HG02884 (cell line): ENCODE results near the gene SAYSD1.

Experiments
- ATAC-seq: cut with Tn5 transposase; IDR thresholded peaks from one replicate; pipeline ENCODE4 v1.9.1; 2021; ENCODE audit warnings: mild to moderate bottlenecking, moderate library complexity; ENCODE audit not compliant: unreplicated experiment

The SAYSD1 gene

DNA sequence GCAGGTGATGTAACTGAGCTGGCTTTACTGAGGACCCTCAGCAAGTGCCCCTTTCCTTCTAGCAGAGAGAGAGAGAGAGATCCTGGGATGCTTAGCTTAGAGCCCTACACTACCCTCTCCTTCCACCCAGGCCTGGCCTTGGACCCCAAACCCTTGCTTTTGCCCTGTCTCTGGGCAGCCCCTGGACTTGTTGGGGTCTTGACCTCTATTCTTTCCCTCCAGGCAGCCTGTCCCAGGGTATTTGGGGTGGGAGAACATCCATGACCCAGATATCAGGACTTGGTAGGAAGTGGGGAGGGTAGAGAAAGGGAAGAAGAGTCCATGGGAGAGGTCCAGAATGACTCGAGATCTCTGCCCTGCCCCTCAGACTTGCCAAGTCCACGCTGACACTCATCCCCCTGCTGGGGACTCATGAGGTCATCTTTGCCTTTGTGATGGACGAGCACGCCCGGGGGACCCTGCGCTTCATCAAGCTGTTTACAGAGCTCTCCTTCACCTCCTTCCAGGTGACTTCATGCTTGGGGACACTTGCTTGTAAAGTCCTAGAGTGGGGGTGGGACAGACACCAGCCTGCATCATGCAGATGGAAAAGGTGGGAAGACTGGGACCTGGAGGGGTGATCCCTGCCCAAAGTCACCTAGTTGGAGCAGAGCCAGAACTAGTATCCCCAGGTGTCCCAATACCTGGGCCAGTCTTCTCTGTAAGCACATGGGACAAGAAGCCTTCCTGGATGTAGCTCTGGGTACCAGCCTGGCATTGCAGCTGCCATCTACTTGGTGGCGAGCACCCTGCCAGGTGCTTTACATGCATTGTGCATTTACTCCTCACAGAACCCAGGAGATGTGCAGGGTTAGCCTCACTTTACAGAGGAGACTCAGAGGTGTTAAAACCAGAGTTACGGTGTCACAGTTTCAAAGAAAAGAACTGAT is 35.5 kb downstream of the SAYSD1 start:
- no peak for ATAC-seq

DNA sequence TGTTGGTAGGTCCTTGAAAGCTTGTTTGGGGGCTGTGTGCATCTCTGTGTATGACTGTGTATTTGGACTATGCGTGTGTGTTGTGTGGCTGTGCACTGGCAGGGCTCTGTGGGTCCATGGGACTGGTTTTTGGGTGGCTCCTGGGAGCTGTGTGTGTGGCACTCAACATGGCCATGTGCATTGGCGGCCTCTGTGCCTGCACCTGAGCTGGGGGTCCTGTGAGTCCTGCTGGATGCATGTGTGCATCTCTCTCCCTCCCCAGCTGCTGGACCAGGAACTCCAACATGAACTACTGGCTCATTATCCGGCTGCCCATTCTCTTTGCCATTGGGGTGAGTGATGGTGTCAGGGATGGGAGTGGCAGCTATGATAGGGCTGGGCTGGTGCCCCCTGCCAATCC is 36.3 kb downstream of the SAYSD1 start:
- ATAC-seq: no peak

DNA sequence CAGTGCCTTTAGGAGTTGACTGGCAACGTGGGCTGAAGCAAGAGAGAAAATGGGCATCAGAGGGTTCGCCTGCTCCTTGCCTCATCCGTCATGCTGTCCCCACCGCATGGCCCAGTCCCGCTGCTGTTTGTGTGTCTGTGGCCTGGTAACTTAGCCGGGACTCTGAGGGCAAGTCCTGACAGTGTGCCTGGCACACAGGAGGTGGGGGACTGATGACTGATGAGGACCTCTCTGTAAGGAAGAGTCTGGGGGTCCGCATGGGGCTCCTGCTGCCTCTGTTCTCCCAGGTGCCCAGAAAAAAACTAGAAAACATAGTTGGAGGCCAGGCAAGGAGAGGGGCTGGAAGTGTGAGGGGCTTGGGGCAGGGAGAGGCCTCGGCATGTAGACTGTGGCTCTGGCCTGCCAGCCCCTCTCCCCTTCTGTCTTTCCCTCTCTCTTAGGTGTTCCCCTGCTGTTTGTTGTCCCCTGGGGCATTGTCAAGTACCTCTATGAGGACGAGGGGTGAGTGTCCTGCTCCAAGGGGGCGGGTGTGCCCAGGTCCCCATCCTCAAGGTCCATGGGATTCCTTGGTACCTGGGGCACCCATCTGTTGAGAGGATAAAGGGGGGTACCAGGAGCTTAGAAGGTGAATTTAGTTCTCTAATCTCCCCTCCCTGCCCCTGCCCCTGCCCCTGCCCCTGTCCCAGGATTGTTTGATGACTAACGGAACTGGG is 36.9 kb downstream of the SAYSD1 start:
- ATAC-seq: no peak

DNA sequence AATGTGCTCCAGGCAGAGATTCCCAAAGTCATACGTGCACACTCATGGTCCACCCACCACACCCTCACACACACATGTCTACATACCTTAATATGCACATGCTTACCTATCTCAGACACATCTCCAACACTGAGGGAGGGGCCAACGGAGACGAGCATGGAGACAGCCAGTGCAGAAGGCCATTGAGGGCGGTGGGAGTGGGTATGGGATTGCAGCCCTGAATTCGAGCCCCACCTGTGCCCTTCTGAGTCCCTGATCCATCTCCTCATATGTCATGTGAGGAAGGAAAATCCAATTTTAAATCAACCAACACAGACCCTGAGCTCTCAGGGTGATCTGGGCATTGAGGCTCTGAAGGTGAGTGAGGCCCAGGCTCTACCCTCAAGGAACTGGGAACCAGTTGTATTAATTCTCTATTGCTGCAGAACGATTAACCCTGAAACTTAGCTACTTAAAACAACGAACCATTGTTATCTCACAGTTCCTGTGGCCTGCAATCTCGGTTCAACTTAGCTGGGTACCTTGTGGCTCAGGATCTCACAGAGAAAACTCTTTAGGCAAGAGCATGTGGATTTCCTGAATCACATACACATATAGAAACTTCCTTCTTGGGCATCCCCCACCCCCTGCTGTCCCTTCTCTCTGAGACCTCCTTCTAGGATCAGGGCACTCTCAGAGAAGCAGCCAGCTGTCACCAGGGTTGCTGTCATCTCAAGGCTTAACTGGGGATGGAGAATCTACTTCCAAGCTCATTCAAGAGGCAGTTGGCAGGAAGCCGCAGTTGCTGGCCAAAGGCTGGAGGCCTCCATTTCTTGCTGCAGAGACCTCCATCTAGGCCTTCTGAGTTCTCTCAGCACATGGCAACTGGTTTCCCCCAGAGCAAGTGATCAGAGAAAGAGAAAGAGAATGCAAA is 38.1 kb downstream of the SAYSD1 start:
- no peak for ATAC-seq

DNA sequence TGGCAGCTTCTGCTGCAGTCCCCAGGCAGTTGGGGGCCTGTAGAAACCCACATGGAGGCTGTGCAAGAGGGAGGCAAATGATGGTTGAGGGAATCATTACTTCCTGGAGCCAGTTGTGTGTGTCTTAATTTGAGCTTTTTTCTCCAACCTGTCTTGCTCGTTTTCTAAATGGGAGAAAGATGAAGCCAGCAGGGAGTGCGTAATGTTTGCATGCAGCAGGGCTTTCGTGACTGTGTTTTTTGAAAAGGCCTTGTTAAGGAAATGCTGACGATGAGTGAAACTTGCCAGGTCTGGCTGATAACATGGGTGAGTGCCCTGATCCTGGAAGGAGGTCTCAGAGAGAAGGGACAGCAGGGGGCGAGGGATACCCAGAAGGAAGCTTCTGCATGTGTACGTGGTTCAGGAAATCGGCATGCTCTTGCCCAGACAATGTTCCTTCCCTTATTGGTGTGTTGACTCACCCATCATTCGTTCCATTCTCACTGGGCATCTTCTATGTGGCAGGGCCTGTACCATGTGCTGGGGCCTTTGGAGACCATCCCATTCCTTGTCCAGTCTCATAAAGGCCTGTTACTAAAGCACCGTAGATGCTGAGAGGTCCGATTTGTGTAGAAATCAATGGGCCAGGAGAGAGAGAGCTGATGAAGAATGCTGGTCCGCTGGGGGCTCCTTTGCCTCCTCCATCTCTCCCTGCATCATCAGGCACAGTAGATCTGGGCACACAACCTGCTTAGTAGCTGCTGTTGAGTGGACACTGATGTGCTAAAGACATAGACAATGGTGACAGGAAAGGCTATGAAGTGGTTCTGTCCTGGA is 39.0 kb downstream of the SAYSD1 start:
- no peak for ATAC-seq

DNA sequence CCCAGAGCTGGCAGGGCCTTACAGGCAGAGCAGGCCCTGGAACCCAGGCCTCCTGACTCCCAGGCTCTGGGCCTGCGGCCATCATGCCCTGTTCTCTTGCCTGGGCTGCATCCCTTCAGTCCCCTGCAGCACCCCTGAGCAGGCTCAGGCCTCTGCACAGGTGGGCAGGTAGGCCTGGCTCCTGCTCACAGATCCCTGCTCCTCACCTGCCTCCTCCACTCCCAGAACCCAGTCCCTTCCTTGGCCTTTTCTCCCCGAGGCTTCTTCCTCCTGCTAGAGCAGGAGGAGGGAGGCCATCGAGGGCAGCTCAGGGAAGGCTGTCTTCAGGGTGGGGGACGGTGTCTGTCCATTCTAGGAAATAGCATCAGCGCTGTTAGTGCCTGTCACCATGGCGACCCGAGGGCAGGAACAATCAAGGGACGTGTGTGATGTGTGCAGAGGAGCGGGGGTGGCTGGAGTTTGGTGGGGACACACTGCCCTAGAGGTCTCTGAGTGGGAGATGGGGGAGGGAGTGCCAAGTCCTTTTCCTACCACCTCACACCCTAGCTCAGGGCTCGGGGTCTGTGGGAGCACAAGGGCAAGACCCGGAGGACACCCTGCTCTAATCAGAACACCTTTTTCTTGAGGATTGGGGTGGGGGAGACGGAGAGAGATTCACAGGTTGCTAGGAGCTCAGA is 39.8 kb downstream of the SAYSD1 start:
- ATAC-seq: no peak

DNA sequence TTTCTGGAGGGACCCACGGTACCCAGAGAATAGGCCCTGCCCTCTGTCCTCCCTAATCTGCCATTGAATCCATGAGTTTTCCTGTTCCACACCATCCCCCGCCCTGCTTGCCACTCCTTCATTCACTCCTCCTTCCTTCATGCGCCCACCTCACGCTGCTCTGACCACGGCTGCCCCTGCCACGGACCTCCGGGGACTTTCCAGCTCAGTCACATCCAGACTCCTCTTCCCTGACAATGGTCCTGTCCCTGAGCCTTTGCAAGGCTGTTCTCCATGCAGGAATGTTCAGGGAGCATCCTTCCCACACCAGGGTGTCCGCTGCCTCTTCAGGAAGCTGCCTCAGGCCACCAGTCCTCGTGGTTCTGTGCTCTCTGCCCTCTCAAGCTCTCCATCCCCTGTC is 40.5 kb downstream of the SAYSD1 start:
- ATAC-seq: no peak

DNA sequence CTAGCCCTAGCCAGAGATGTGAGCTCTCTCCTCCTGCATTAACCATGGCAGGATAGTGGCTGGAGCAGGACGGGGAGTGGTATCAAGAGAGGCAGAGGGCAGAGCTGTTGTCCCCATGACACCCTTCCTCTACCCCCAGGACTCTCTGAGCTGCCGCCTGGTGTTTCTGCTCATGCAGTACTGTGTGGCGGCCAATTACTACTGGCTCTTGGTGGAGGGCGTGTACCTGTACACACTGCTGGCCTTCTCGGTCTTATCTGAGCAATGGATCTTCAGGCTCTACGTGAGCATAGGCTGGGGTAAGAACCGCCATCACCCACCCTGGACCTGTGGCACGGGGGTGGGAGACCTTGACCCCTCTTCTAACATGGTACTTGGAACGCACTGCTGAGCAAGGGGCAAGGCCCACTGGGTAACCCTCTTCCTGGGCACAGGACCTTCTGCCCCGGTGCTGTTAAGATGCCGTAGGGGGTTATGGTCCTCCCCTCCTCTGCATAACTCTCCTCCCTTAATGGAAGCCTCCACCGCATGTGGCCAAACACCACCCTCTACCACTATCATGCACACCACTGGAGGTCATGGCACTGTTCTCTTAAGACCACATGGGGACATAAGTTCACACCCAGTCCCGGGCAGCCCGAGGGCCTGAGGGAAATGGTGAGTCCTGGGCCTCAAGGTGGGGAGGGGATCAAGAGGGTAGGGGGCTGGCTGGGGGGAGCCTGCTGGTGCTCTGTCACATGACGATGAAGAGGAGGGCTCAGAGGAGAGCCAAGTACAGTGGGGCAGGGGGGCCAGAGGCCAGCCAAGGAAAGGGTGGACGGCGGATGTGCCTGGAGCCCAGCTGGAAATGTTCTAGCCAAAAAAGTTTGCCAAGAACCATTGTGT is 41.3 kb downstream of the SAYSD1 start:
- ATAC-seq: no peak

DNA sequence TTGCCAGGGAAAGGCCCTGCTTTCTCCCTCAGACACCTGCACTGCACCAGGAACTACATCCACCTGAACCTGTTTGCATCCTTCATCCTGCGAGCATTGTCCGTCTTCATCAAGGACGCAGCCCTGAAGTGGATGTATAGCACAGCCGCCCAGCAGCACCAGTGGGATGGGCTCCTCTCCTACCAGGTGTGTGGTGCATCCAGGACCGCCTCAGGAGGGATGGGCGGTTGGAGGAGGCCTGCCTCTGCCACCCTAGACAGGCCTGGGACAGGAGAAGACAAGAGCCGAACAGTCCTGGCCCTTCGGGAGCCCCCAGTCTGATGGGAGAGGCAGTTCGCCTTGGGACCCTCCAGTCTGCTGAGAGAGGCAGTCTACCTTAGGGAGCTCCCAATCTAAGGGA is 42.2 kb downstream of the SAYSD1 start:
- no peak for ATAC-seq

DNA sequence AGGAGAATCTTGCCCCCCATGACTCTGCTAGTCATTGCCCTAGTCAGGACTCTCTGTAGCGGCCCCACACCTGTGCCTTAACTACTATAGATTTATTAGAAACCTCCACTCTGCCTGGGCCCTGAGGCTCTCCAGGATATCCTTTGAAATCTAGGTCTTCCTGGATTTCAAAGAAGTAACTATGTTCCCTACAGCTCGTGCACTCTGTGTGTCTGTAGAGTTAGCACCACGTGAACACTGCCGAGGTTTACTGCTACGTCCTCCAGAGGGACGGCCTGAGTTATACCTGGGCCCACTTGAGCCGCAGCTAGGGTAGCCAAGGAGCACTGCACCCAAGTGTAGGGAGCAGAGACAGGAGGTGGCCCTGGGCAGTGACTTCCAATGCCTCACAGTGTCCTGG is 46.6 kb downstream of the SAYSD1 start:
- no peak for ATAC-seq

DNA sequence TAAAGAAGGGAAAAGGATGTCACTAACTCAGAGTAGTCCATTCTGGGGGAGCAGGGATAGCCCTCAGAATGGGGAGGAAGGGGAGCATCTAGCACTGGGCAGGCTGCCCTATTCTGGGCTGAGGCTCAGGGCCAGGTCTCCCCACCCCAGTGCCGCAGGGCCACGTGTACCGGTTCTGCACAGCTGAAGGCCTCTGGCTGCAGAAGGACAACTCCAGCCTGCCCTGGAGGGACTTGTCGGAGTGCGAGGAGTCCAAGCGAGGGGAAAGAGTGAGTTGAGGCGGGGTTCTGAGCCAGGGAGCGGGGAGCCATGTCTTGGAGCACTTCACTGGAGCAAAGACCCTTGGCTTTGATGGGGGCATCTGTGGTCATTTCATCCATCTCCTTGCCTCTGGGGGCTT is 49.4 kb downstream of the SAYSD1 start:
- ATAC-seq: no peak

DNA sequence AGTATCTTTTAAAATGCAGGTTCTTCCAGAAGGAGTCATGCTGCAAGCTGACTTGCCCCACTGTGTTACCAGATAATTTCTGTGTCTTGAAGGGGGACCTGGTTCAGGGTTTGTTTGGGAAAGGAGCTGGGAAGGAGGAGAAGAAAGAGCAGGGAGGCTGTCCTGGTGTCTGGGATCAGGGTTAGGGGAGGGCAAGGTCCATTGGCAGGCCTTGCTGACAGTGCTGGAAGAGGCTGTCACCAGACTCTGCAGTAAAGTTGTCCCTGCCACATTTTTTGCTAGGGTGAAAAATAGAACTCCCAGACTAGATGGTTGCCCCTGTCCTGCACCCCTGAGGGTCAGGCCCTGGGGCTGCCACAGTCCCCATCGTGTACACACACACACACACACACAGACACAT is 51.5 kb downstream of the SAYSD1 start:
- ATAC-seq: no peak

DNA sequence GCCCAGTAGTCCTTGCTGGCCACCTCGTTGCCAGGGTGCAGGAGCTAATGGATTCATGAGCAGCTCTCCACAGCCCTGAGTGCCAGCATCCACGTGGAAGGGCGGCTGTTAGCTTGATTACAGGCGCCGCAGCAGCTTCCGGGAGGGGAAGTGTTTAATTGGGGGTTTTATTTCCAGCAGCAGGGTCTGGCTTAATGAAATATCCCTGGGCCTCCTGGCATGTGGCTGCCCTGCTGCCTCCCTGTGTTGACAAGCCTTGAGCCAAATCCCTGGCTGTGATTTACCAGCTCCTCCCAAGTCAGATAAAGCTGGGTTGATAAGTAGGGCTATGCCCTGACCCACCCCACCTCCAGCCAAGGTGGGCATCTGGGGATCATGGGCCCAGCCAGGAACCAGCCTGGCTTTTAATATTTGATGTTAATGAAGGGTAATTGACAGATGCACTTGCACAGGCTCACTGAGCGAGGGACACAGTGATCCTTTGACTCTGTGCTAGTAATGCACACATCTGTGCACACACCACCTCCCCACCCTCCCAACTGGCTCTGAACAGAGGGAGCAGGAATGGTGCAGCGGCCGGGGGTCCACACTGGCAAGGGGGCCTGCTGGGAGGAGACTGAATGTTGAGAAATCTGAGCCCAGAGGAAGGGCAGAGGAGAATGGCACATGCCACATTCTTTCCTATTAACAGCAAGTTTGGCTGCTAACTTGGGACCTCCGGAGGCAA is 52.8 kb downstream of the SAYSD1 start:
- ATAC-seq: no peak

DNA sequence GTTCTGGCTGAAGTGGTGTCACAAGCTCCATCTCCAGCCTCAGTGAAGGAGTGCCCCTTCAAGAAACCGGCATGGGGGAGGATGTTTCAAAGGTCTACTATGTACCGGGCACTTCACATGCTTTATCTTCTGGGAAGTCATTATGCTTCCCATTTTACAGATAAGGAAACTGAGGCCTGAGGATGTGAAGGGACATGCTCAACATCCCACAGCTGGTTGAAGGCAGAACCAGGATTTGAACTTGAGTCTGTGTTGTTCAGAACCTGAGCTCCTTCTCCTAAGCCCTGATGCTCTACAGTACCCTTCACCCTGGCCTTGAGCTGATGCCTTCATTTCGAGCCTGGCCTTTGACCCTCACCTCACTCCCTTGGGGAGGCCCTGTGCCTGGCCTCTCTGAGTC is 53.4 kb downstream of the SAYSD1 start:
- ATAC-seq: no peak

DNA sequence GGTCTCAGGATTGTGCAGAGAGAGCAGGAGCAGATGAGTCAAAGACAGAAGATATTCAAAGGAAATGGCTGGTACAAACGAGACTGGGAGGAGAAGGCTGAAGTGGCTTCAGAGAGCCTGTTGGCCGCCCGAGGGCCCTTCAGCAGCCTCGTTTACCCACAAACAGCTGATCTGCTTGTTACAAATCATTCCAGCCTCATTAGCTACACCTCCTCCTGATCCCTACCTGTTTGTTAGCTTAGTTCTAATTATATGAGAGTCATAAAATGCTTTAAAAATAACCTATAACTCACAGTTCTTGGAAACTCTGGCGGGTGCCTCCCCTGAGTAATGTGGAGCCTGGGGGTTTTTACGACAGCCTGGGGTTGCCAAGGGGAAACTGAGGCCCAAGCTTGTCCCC is 53.8 kb downstream of the SAYSD1 start:
- no peak for ATAC-seq

DNA sequence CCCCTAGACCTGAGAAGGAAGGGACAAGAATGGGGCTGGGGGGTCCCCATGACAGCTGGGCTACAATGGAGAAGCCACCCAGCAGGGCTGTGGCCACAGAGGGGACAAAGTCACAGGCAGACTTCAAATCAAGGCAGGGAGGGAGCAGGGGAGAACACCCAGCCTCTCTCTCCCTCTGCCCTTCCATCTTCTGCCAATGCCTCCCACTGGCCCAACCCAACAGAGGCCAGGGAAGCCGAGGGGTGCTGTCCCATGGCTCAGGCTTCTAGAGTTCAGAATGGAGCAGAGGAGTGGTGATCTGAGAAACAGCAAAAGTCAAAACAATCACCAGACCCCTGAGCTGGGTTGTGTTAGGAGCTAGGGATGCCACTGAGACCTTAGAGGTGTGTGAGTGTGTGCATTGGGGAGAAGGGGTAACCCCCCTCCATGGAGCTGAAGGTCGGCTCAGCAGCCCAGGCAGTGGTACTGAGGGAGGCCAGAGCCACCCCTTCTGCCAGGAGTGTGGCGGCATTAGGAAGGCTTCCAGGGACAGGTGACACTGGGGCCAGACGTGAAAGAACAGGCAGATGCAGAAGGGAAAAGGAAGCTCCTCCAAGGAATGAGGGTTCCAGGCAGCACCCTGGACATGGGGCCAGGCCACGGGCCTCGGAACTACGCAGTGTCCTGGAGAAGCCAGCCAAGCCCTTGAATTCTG is 54.4 kb downstream of the SAYSD1 start:
- ATAC-seq: no peak

DNA sequence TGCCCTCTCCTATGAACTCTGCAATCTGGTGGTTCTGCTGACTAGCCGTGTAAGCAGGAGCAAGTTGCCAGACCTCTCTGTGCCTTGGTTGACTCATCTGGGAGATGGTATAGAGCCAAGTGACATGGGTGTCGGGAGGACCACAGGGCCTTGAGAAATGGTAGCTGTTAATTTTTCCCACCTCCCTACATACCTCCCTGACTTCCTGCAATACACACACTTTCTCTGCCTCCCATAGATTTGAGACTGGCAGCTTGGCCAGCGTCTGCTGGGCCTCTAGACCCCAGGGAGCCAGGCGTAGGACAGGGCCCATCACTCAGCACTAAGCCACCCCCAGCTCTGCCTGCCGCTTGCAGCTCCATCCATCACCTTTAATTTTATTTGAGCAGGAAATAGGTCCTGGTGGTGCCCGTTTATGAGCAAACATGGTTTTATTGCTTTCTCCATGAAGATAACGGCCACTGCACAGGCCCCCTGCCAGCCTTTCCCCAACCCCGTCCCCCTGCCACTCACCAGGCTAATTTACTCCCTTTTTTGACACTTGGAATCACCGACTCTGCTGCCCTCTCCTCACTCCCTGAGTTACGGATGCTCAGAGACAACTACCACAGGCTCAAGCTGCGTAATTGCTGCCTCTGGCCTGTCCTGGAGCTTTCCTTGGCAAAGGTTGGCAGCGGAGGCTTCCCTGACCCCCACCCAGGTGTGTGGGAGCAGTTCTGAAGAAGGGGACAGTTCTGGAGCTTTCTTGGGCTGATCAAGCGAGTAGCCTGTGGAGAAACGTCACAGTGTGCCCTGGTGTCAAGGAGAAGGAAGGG is 55.3 kb downstream of the SAYSD1 start:
- no peak for ATAC-seq
